Astrocyte (in vitro differentiated cells and primary cell): ENCODE measurements around the gene TPD52L1. TPM values are rescaled to one million over a fixed set of nuclear protein-coding genes. Genes with fewer than 3 reads are reported as not detected.

Experiments
- DNase-seq: peaks from one replicate; pipeline ENCODE4 v3.0.0-alpha.2; 2010; ENCODE audit warnings: low read depth
- FAIRE-seq: peaks from 2 replicates; lab custom pipeline; 2011; peaks lifted over from hg19 to GRCh38; lab: Jason Lieb, UNC
- H2AFZ ChIP-seq: 2 replicates; pipeline ENCODE4 v1.6.0; 2012; ENCODE audit warnings: low read depth, low read length, inconsistent platforms
- H3K27ac ChIP-seq: 2 replicates; pipeline ENCODE4 v1.5.1; 2011; ENCODE audit warnings: low read depth, low read length, inconsistent platforms
- H3K27me3 ChIP-seq: 2 replicates; pipeline ENCODE4 v1.6.0; 2011; ENCODE audit warnings: low read length, inconsistent platforms; ENCODE audit not compliant: insufficient read depth
- H3K36me3 ChIP-seq: 2 replicates; pipeline ENCODE4 v1.5.1; 2011; ENCODE audit warnings: low read length, inconsistent platforms; ENCODE audit not compliant: insufficient read depth
- H3K4me1 ChIP-seq: 2 replicates; pipeline ENCODE4 v1.5.1; 2011; ENCODE audit warnings: low read length, inconsistent platforms; ENCODE audit not compliant: insufficient read depth
- H3K4me2 ChIP-seq: 2 replicates; pipeline ENCODE4 v1.6.0; 2012; ENCODE audit warnings: low read length, inconsistent platforms
- H3K4me3 ChIP-seq: 2 replicates; pipeline ENCODE4 v1.5.1; 2011; ENCODE audit warnings: low read depth, mild to moderate bottlenecking, low read length, inconsistent platforms; ENCODE audit not compliant: insufficient read depth
- H3K79me2 ChIP-seq: 2 replicates; pipeline ENCODE4 v1.6.0; 2012; ENCODE audit warnings: mild to moderate bottlenecking, low read length, inconsistent platforms; ENCODE audit not compliant: insufficient read depth
- H3K9ac ChIP-seq: 2 replicates; pipeline ENCODE4 v1.6.0; 2012; ENCODE audit warnings: mild to moderate bottlenecking, low read length, inconsistent platforms
- H3K9me3 ChIP-seq: 2 replicates; pipeline ENCODE4 v1.5.1; 2012; ENCODE audit warnings: low read depth, mild to moderate bottlenecking, low read length, inconsistent platforms; ENCODE audit not compliant: insufficient read depth
- H4K20me1 ChIP-seq: 2 replicates; pipeline ENCODE4 v1.6.0; 2012; ENCODE audit warnings: low read length, inconsistent platforms; ENCODE audit not compliant: insufficient read depth
- H3K27ac Mint-ChIP-seq: one replicate; pipeline ENCODE4 v1.8.0; 2021; ENCODE audit warnings: mild to moderate bottlenecking, mixed read lengths; ENCODE audit not compliant: unreplicated experiment
- H3K27me3 Mint-ChIP-seq: one replicate; pipeline ENCODE4 v1.8.0; 2021; ENCODE audit warnings: low read depth, mixed read lengths; ENCODE audit not compliant: unreplicated experiment
- H3K36me3 Mint-ChIP-seq: one replicate; pipeline ENCODE4 v1.8.0; 2021; ENCODE audit warnings: low read depth, mixed read lengths; ENCODE audit not compliant: unreplicated experiment
- H3K4me1 Mint-ChIP-seq: one replicate; pipeline ENCODE4 v1.8.0; 2021; ENCODE audit warnings: low read depth, mixed read lengths; ENCODE audit not compliant: unreplicated experiment
- H3K4me3 Mint-ChIP-seq: one replicate; pipeline ENCODE4 v1.8.0; 2021; ENCODE audit warnings: mild to moderate bottlenecking, moderate library complexity, mixed read lengths; ENCODE audit not compliant: unreplicated experiment
- H3K9me3 Mint-ChIP-seq: one replicate; pipeline ENCODE4 v1.8.0; 2021; ENCODE audit warnings: mild to moderate bottlenecking, mixed read lengths; ENCODE audit not compliant: unreplicated experiment
- CTCF ChIP-seq: IDR thresholded peaks from 2 replicates; pipeline ENCODE4 v1.5.1; 2011; ENCODE audit warnings: low read depth, mild to moderate bottlenecking, inconsistent platforms, low read length, moderate library complexity; ENCODE audit not compliant: insufficient read depth
- EZH2 ChIP-seq: IDR thresholded peaks from 2 replicates; pipeline ENCODE4 v1.6.1; 2012; ENCODE audit warnings: mild to moderate bottlenecking, low read length, inconsistent platforms; ENCODE audit not compliant: insufficient read depth
- total RNA-seq: library from RNA; stranded (reverse); gene quantifications from 2 replicates; pipeline ENCODE4 v1.2.1, GENCODE V29; 2021

Gene TPD52L1
- total RNA-seq, 1 donor from 2014 or later = 32.8 TPM

- H3K4me3 ChIP-seq = no peak overlapping the region
- TF ChIP-seq EZH2 (no peak), CTCF (no peak)
- Mint-ChIP-seq H3K4me3 (no peak overlapping the region), H3K9me3 (no peaks in the 10 kb centered on the region), H3K36me3 (no peaks in the 10 kb centered on the region), H3K27ac (peak overlapping the region; percentile 90), H3K4me1 (peaks cover 35% of the 10 kb centered on the region), H3K27me3 (no peaks in the 10 kb centered on the region)
- no peak overlapping the region for H2AFZ ChIP-seq
- DNase-seq (no peak), FAIRE-seq (no peak)
- no peaks in the 10 kb centered on the region for H4K20me1 ChIP-seq
- H3K9me3 ChIP-seq = no peaks in the 10 kb centered on the region
- no peak overlapping the region for H3K4me2 ChIP-seq
- no peak overlapping the region for H3K9ac ChIP-seq
- H3K27ac ChIP-seq = peak overlapping the region; percentile 51
- no peaks in the 10 kb centered on the region for H3K27me3 ChIP-seq
- peaks cover 18% of the 10 kb centered on the region for H3K4me1 ChIP-seq
- H3K79me2 ChIP-seq = no peaks in the 10 kb centered on the region
- no peaks in the 10 kb centered on the region for H3K36me3 ChIP-seq
These were observed 35.1 kb downstream of the TPD52L1 start for GRCh38 chr6:125188594-125189203.

GRCh38 chr6:125189494-125189893 is 35.9 kb downstream of the TPD52L1 start:
- no peak overlapping the region for H3K9ac ChIP-seq
- no peaks in the 10 kb centered on the region for H3K36me3 ChIP-seq
- DNase-seq (no peak), FAIRE-seq (no peak)
- H3K79me2 ChIP-seq = no peaks in the 10 kb centered on the region
- peaks cover 14% of the 10 kb centered on the region for H3K4me1 ChIP-seq
- H3K9me3 Mint-ChIP-seq = no peaks in the 10 kb centered on the region
- no peaks in the 10 kb centered on the region for H3K36me3 Mint-ChIP-seq
- H3K27me3 ChIP-seq = no peaks in the 10 kb centered on the region
- H3K4me1 Mint-ChIP-seq = peaks cover 35% of the 10 kb centered on the region
- no peaks in the 10 kb centered on the region for H4K20me1 ChIP-seq
- TF ChIP-seq EZH2 (no peak), CTCF (no peak)
- no peak overlapping the region for H3K4me3 ChIP-seq
- H3K27ac ChIP-seq = no peak overlapping the region
- H3K27me3 Mint-ChIP-seq = no peaks in the 10 kb centered on the region
- no peaks in the 10 kb centered on the region for H3K9me3 ChIP-seq
- no peak overlapping the region for H3K4me3 Mint-ChIP-seq
- H3K27ac Mint-ChIP-seq = peak overlapping the region; percentile 9
- H2AFZ ChIP-seq = no peak overlapping the region
- no peak overlapping the region for H3K4me2 ChIP-seq

- Histone ChIP-seq H4K20me1 (no peaks in the 10 kb centered on the region), H3K9me3 (no peaks in the 10 kb centered on the region), H3K36me3 (no peaks in the 10 kb centered on the region), H2AFZ (no peak overlapping the region), H3K4me2 (no peak overlapping the region), H3K4me3 (no peak overlapping the region), H3K27me3 (no peaks in the 10 kb centered on the region), H3K4me1 (peaks cover 14% of the 10 kb centered on the region), H3K79me2 (no peaks in the 10 kb centered on the region), H3K27ac (no peak overlapping the region), H3K9ac (no peak overlapping the region)
- Mint-ChIP-seq H3K27me3 (no peaks in the 10 kb centered on the region), H3K4me1 (peaks cover 35% of the 10 kb centered on the region), H3K9me3 (no peaks in the 10 kb centered on the region), H3K27ac (no peak overlapping the region), H3K4me3 (no peak overlapping the region), H3K36me3 (no peaks in the 10 kb centered on the region)
- no peak for DNase-seq
- FAIRE-seq = no peak
- TF ChIP-seq EZH2 (no peak), CTCF (no peak)
These were observed 37.1 kb downstream of the TPD52L1 start for GRCh38 chr6:125190667-125191066.
